Pancreas (tissue), 10 donors: Measurements from ENCODE around the gene MPDU1. TPM values are rescaled to one million over a fixed set of nuclear protein-coding genes. Genes with fewer than 3 reads are reported as not detected.

Source experiments
- ATAC-seq, 4 donors: fragments of 200-7000 bp; cut with Tn5 transposase; one replicate each; pipeline versions ENCODE4 v1.8.0 to v1.9.1; 2020; ENCODE audit warnings: mild to moderate bottlenecking in 4 of 4, moderate library complexity in 4 of 4
- DNase-seq, 6 donors: peaks; one replicate each; pipeline ENCODE4 v3.0.0-alpha.2; 2020
- FAIRE-seq: peaks from 2 replicates; lab custom pipeline; 2012; peaks lifted over from hg19 to GRCh38; lab: Jason Lieb, UNC
- H3K27ac ChIP-seq, 4 donors: fragments of 200-600 bp; sonication (generic); 1 replicate in 3 of 4; 2 replicates in 1 of 4; pipeline versions ENCODE4 v1.5.0 to v1.8.0; 2020
- H3K27me3 ChIP-seq, 4 donors: fragments of 200-600 bp; one replicate each; pipeline ENCODE4 v1.8.0; 2021
- H3K36me3 ChIP-seq, 3 donors: fragments of 200-600 bp; sonication (generic) in 1 of 3; one replicate each; pipeline versions ENCODE4 v1.5.0 to v1.8.0; 2020 to 2021
- H3K4me1 ChIP-seq, 3 donors: fragments of 200-600 bp; one replicate each; pipeline ENCODE4 v1.8.0; 2021
- H3K4me3 ChIP-seq, 4 donors: fragments of 200-600 bp; sonication (generic) in 2 of 4; one replicate each; pipeline versions ENCODE4 v1.5.0 to v1.8.0; 2020 to 2021
- H3K9me3 ChIP-seq, 4 donors: fragments of 200-600 bp; one replicate each; pipeline ENCODE4 v1.8.0; 2021
- CTCF ChIP-seq, 4 donors: fragments of 200-600 bp; sonication (generic) in 3 of 4; IDR thresholded peaks; one replicate each; pipeline versions ENCODE4 v1.5.0 to v1.8.0; 2021; ENCODE audit warnings: antibody characterized with exemption in 4 of 4
- WGBS, 2 donors: extraction: QIAGEN DNeasy Blood & Tissue Kit; methylation state at CpG; one replicate each; pipeline ENCODE4 v1.1.7; 2013; 5-methylcytosine and 5-hydroxymethylcytosine counted together
- intact Hi-C, 3 donors: fragments of 100-400 bp; cut with DNase I; formaldehyde crosslinking; loops; one replicate each; pipeline versions ENCODE4 v1.11.1 to v1.14.2; 2022
- polyA plus RNA-seq, 2 donors: library from polyadenylated mRNA; stranded (reverse); fragments of 200-250 nt; gene quantifications; one replicate each; pipeline ENCODE4 v1.2.3, GENCODE V29; 2013
- total RNA-seq, 6 donors: library from RNA; stranded (reverse); fragmentation: NEBNext Ultra II Directional in 4 of 6; extraction: Animal tissue kit (Norgen Biotek cat#: 25700) in 4 of 6; gene quantifications; one replicate each; pipeline versions ENCODE4 v1.2.1 to v1.2.4, GENCODE V29; 2021 to 2023
- donor health status: healthy with polysubstance abuse.
- donor health status: DM: no; HTN: no; CAD: no; lungs with moderate emphysema.
- donor health status: DM: no; HTN: no; CAD: no.
- donor health status: control.
- donor health status: control.
- donor health status: Bipolar disorder and iron deficiency.
- donor health status: DM: yes; HTN: yes; CAD: no.
- donor health status: DM: no; HTN: no; CAD: no.
- donor health status: DM: no; HTN: no; CAD: no.
- donor health status: DM: yes; HTN: yes; CAD: no.

Gene MPDU1
- total and polyA plus RNA-seq, 8 donors = 12.3 to 48.2 (median 20.7) TPM

DNA sequence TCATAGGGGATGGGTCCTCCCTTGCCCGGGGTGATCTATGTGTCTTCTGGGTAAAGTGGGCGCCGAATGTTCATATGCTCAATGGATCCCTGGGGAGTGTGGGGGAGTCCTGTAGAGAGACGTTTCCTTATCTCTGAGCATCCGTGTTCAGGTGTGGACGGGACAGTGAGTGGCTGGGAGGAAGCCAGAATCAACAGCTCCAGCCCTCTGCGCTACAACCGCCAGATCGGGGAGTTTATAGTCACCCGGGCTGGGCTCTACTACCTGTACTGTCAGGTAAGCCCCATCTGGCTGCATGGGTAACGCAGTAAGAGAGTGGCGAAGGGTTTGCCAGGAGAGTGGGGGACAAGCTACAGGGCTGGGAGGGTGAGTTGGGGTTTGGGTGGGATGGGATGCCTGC lies 27.0 kb upstream of the MPDU1 start:
- Histone ChIP-seq H3K27ac (no peak overlapping the region), H3K4me1 (peaks cover 18 to 32% (median 25%) of the 10 kb centered on the region in 3 donors), H3K36me3 (no peaks in the 10 kb centered on the region), H3K9me3 (no peaks in the 10 kb centered on the region), H3K4me3 (no peak overlapping the region), H3K27me3 (no peaks in the 10 kb centered on the region)
- FAIRE-seq = no peak
- WGBS, 2 donors = 72 to 76% methylated on average over 12 of the region's 12 CpGs
- ATAC-seq = no peak
- no peak for DNase-seq
- TF ChIP-seq CTCF (IDR thresholded peaks at IDR 0.05) = no peak
- intact Hi-C loops = loop anchor here in 1 of 3 donors (10.0 kb wide), 1 partner anchor 202 kb away; the partner anchor contains the start of genes KCTD11 and TMEM95

DNA sequence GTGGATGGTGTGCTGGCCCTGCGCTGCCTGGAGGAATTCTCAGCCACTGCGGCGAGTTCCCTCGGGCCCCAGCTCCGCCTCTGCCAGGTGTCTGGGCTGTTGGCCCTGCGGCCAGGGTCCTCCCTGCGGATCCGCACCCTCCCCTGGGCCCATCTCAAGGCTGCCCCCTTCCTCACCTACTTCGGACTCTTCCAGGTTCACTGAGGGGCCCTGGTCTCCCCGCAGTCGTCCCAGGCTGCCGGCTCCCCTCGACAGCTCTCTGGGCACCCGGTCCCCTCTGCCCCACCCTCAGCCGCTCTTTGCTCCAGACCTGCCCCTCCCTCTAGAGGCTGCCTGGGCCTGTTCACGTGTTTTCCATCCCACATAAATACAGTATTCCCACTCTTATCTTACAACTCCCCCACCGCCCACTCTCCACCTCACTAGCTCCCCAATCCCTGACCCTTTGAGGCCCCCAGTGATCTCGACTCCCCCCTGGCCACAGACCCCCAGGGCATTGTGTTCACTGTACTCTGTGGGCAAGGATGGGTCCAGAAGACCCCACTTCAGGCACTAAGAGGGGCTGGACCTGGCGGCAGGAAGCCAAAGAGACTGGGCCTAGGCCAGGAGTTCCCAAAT lies 26.4 kb upstream of the MPDU1 start:
- no peak for TF ChIP-seq CTCF (IDR thresholded peaks at IDR 0.05)
- FAIRE-seq = no peak
- DNase-seq = peak in 3 of 6 donors; percentile 36 to 79 (median 57)
- WGBS, 2 donors = 70 to 71% methylated on average over 19 of the region's 19 CpGs
- Histone ChIP-seq H3K27ac (peak overlapping the region; percentile 80 to 94 (median 90)), H3K9me3 (no peaks in the 10 kb centered on the region), H3K4me1 (peaks cover 18 to 32% (median 25%) of the 10 kb centered on the region in 3 donors), H3K27me3 (no peaks in the 10 kb centered on the region), H3K36me3 (no peaks in the 10 kb centered on the region), H3K4me3 (no peak overlapping the region)
- ATAC-seq = no peak
- intact Hi-C loops = loop anchor here in 1 of 3 donors (10.0 kb wide), 1 partner anchor 202 kb away; the partner anchor contains the start of genes KCTD11 and TMEM95

DNA sequence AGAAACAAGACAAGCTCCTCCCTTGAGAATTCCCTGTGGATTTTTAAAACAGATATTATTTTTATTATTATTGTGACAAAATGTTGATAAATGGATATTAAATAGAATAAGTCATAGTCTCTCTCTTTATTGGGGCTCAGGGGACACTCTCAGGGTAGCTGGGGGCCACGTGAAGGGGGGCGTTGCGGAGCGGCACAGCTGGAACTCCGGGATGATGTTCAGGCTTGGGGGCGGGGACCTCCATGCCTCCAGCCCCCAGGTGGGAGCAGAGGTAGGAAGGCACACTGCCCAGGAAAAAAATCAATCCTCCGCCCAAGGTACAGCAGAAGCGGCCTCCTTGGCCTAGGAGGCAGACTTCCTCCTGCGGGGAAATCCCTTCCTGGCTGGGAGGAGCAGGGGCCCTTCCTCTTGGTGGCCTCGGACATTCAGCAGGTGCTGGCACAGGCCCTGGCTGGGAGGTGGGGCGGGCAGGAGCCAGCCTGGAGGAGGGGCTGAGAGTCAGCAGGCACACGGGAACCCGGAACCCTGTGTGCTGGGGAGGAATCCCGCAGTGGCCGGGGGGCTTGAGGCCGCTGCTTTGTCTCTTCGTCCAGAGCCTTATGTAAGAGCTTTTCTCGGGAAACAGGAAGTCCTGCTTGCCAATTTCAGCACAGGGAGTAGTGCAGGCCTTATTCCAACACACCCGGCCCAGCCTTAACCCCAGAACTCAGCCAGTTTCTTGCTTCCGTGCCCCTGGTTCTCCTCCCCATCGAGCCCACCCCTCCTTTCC lies 25.7 kb upstream of the MPDU1 start:
- H3K9me3 ChIP-seq = no peaks in the 10 kb centered on the region
- no peaks in the 10 kb centered on the region for H3K36me3 ChIP-seq
- intact Hi-C loops = loop anchor here in 1 of 3 donors (10.0 kb wide), 1 partner anchor 203 kb away; the partner anchor contains the start of genes KCTD11 and TMEM95
- peak; percentile 89 to 98 (median 96) for DNase-seq
- 3 to 4% methylated on average over 21 of the region's 21 CpGs for WGBS, 2 donors
- H3K4me3 ChIP-seq = peak overlapping the region in 3 of 4 donors; percentile 26 to 97 (median 80)
- peaks cover 25 to 38% (median 25%) of the 10 kb centered on the region in 3 donors for H3K4me1 ChIP-seq
- TF ChIP-seq CTCF (IDR thresholded peaks at IDR 0.05) = no peak
- ATAC-seq = peak; percentile 65 to 81 (median 78)
- no peaks in the 10 kb centered on the region for H3K27me3 ChIP-seq
- H3K27ac ChIP-seq = peak overlapping the region; percentile 80 to 94 (median 90)
- no peak for FAIRE-seq

DNA sequence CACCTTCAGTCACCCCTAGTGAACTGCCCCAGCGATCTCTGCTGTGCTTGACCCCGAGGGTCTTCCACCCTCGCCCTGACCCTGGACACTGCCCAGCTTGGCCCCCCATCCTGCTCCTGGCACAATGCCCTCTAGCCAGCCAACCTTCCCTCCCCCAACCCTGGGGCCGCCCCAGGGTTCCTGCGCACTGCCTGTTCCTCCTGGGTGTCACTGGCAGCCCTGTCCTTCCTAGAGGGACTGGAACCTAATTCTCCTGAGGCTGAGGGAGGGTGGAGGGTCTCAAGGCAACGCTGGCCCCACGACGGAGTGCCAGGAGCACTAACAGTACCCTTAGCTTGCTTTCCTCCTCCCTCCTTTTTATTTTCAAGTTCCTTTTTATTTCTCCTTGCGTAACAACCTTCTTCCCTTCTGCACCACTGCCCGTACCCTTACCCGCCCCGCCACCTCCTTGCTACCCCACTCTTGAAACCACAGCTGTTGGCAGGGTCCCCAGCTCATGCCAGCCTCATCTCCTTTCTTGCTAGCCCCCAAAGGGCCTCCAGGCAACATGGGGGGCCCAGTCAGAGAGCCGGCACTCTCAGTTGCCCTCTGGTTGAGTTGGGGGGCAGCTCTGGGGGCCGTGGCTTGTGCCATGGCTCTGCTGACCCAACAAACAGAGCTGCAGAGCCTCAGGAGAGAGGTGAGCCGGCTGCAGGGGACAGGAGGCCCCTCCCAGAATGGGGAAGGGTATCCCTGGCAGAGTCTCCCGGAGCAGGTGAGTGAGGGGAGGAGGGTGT lies 24.9 kb upstream of the MPDU1 start, which contains the start of gene TNFSF13:
TSS of gene TNFSF13 (plus strand) at position 207 of the 776 bp plus-strand sequence. CDS start at position 497, 290 bp downstream.
- Histone ChIP-seq H3K4me1 (peaks cover 25 to 43% (median 30%) of the 10 kb centered on the region in 3 donors), H3K27ac (peak within 1 kb of the TSS; percentile 80 to 94 (median 90)), H3K9me3 (no peaks in the 10 kb centered on the region), H3K4me3 (peak within 1 kb of the TSS; percentile 10 to 97 (median 53)), H3K27me3 (no peaks in the 10 kb centered on the region), H3K36me3 (no peaks in the 10 kb centered on the region)
- intact Hi-C loops = loop anchor here in 1 of 3 donors (10.0 kb wide), 1 partner anchor 204 kb away; the partner anchor contains the start of genes KCTD11 and TMEM95
- ATAC-seq (peak; percentile 8 to 24 (median 16)), FAIRE-seq (no peak), DNase-seq (peak in 5 of 6 donors; percentile 46 to 78 (median 60))
- 8 to 10% methylated on average over 16 of the region's 16 CpGs for WGBS, 2 donors
- TF ChIP-seq CTCF (IDR thresholded peaks at IDR 0.05) = no peak
